Suprapubic skin (tissue), 4 donors: ENCODE results near the gene GRIA1. TPM values are rescaled to one million over a fixed set of nuclear protein-coding genes. Genes with fewer than 3 reads are reported as not detected.
A peak's percentile ranks its signal among the peaks of the same experiment; 100 is the strongest.

ENCODE experiments used
- DNase-seq, 2 donors: peaks; one replicate each; pipeline ENCODE4 v3.0.0-alpha.2; 2019; ENCODE audit warnings: low spot score in 2 of 2
- H3K27ac ChIP-seq: fragments of 200-600 bp; sonication (generic); one replicate; pipeline ENCODE4 v1.5.1; 2019
- H3K27me3 ChIP-seq: fragments of 200-600 bp; sonication (generic); one replicate; pipeline ENCODE4 v1.5.1; 2019
- H3K36me3 ChIP-seq: fragments of 200-600 bp; sonication (generic); one replicate; pipeline ENCODE4 v1.5.1; 2019
- H3K4me1 ChIP-seq: fragments of 200-600 bp; sonication (generic); one replicate; pipeline ENCODE4 v1.5.1; 2019
- H3K4me3 ChIP-seq: fragments of 200-600 bp; sonication (generic); one replicate; pipeline ENCODE4 v1.5.1; 2019; ENCODE audit warnings: mild to moderate bottlenecking
- H3K9me3 ChIP-seq: fragments of 200-600 bp; sonication (generic); one replicate; pipeline ENCODE4 v1.5.1; 2019
- EP300 ChIP-seq: sonication (generic); formaldehyde crosslinking; IDR thresholded peaks from one replicate; pipeline ENCODE4 v1.6.1; 2017; ENCODE audit warnings: antibody characterized with exemption
- POLR2A ChIP-seq, 2 donors: fragments of 450-650 bp; IDR thresholded peaks; one replicate each; pipeline ENCODE4 v1.6.1; 2017; ENCODE audit warnings: antibody characterized with exemption in 2 of 2, mild to moderate bottlenecking in 2 of 2, moderate library complexity in 2 of 2
- POLR2AphosphoS5 ChIP-seq, 3 donors: sonication (generic); formaldehyde crosslinking; IDR thresholded peaks; one replicate each; pipeline ENCODE4 v1.6.1; 2017; ENCODE audit warnings: antibody characterized with exemption in 3 of 3
- WGBS: methylation state at CpG from one replicate; pipeline ENCODE4 v1.1.5; 2018; 5-methylcytosine and 5-hydroxymethylcytosine counted together
- total RNA-seq, 4 donors: library from RNA; depleted of rRNA; stranded (reverse); fragments of >200 nt; gene quantifications; one replicate each; pipeline ENCODE4 v1.1.0, GENCODE V29; 2016
- TF ChIP-seq, protein P1 (sequence below), 2 donors: fragments of 200-600 bp in 1 of 2; fragments of 450-650 bp in 1 of 2; sonication (generic) in 1 of 2; IDR thresholded peaks; one replicate each; pipeline ENCODE4 v1.5.1; 2016 to 2019; ENCODE audit warnings: antibody characterized with exemption in 2 of 2, mild to moderate bottlenecking in 1 of 2, moderate library complexity in 1 of 2

GRIA1 gene
- total RNA-seq, 4 donors from 2014 or later, result 0.21 to 0.62 (median 0.38) TPM; not detected in 1

- 61% methylated on average over 9 of the region's 9 CpGs for WGBS
These were observed 138.8 kb downstream of the GRIA1 start for GRCh38 chr5:153629027-153629895.

GRCh38 chr5:153630546-153630945 lies 140.1 kb downstream of the GRIA1 start:
- H3K9me3 ChIP-seq, result no peaks in the 10 kb centered on the region
- TF ChIP-seq EP300, result no peak
- no peak for TF ChIP-seq POLR2A (IDR thresholded peaks at IDR 0.05)
- no peak for TF ChIP-seq POLR2AphosphoS5 (IDR thresholded peaks at IDR 0.05)
- TF ChIP-seq, protein P1, sequence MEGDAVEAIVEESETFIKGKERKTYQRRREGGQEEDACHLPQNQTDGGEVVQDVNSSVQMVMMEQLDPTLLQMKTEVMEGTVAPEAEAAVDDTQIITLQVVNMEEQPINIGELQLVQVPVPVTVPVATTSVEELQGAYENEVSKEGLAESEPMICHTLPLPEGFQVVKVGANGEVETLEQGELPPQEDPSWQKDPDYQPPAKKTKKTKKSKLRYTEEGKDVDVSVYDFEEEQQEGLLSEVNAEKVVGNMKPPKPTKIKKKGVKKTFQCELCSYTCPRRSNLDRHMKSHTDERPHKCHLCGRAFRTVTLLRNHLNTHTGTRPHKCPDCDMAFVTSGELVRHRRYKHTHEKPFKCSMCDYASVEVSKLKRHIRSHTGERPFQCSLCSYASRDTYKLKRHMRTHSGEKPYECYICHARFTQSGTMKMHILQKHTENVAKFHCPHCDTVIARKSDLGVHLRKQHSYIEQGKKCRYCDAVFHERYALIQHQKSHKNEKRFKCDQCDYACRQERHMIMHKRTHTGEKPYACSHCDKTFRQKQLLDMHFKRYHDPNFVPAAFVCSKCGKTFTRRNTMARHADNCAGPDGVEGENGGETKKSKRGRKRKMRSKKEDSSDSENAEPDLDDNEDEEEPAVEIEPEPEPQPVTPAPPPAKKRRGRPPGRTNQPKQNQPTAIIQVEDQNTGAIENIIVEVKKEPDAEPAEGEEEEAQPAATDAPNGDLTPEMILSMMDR (IDR thresholded peaks at IDR 0.05), result no peak
- DNase-seq, result no peak
- H3K4me3 ChIP-seq, result no peak overlapping the region
- H3K36me3 ChIP-seq, result no peaks in the 10 kb centered on the region
- peaks cover 9% of the 10 kb centered on the region for H3K4me1 ChIP-seq
- no peaks in the 10 kb centered on the region for H3K27me3 ChIP-seq
- H3K27ac ChIP-seq, result no peak overlapping the region

More at GRCh38 chr5:153629027-153629895, 138.8 kb downstream of the GRIA1 start:
- H3K4me3 ChIP-seq, result no peak overlapping the region
- H3K36me3 ChIP-seq, result no peaks in the 10 kb centered on the region
- no peaks in the 10 kb centered on the region for H3K27me3 ChIP-seq
- H3K27ac ChIP-seq, result peak overlapping the region; percentile 35
- DNase-seq, result no peak
- peaks cover 9% of the 10 kb centered on the region for H3K4me1 ChIP-seq
- H3K9me3 ChIP-seq, result no peaks in the 10 kb centered on the region
- TF ChIP-seq EP300 (no peak), POLR2A (IDR thresholded peaks at IDR 0.05) (no peak), POLR2AphosphoS5 (IDR thresholded peaks at IDR 0.05) (no peak)
- TF ChIP-seq, protein P1 (IDR thresholded peaks at IDR 0.05), result no peak

GRCh38 chr5:153632748-153633290 lies 142.3 kb downstream of the GRIA1 start:
- no peak for DNase-seq
- Histone ChIP-seq H3K4me3 (no peak overlapping the region), H3K9me3 (no peaks in the 10 kb centered on the region), H3K27me3 (no peaks in the 10 kb centered on the region), H3K36me3 (no peaks in the 10 kb centered on the region), H3K4me1 (peaks cover 9% of the 10 kb centered on the region), H3K27ac (no peak overlapping the region)
- TF ChIP-seq, protein P1 (IDR thresholded peaks at IDR 0.05), result no peak
- TF ChIP-seq EP300, result no peak
- no peak for TF ChIP-seq POLR2AphosphoS5 (IDR thresholded peaks at IDR 0.05)
- no peak for TF ChIP-seq POLR2A (IDR thresholded peaks at IDR 0.05)

- peaks cover 3% of the 10 kb centered on the region for H3K4me1 ChIP-seq
- no peaks in the 10 kb centered on the region for H3K27me3 ChIP-seq
- H3K36me3 ChIP-seq, result no peaks in the 10 kb centered on the region
- no peak overlapping the region for H3K4me3 ChIP-seq
- H3K9me3 ChIP-seq, result no peaks in the 10 kb centered on the region
- 93% methylated on average over 1 of the region's 1 CpG for WGBS
- no peak overlapping the region for H3K27ac ChIP-seq
- TF ChIP-seq EP300 (no peak), POLR2A (IDR thresholded peaks at IDR 0.05) (no peak), POLR2AphosphoS5 (IDR thresholded peaks at IDR 0.05) (no peak)
- no peak for DNase-seq
These were observed 146.4 kb downstream of the GRIA1 start for GRCh38 chr5:153636670-153637451.

DNA sequence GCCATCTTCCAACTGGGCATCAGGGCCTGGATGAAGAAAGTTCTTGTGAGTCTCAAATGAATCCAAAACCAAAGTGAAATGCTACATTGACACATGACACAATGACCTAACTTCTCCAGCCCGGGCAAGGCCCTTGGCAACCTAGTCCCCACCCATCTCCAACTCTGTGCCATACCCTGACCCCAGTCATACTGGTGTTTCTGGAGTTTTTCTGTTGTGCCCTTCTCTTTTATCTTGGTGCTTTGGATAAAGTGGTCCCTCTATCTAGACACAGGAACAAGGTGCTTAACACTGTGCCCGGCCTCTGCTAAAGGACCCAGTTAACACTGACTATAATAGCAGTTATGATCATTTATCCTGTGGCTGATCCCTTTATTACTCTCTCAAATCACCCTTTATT lies 149.8 kb downstream of the GRIA1 start:
- peaks cover 3% of the 10 kb centered on the region for H3K4me1 ChIP-seq
- TF ChIP-seq, protein P1 (IDR thresholded peaks at IDR 0.05), result no peak
- no peak for TF ChIP-seq POLR2A (IDR thresholded peaks at IDR 0.05)
- no peak for TF ChIP-seq EP300
- no peak for TF ChIP-seq POLR2AphosphoS5 (IDR thresholded peaks at IDR 0.05)
- no peak overlapping the region for H3K4me3 ChIP-seq
- no peaks in the 10 kb centered on the region for H3K36me3 ChIP-seq
- no peak overlapping the region for H3K27ac ChIP-seq
- H3K27me3 ChIP-seq, result no peaks in the 10 kb centered on the region
- DNase-seq, result no peak
- no peaks in the 10 kb centered on the region for H3K9me3 ChIP-seq
- 83% methylated on average over 2 of the region's 2 CpGs for WGBS
